ENCODE measurements around the gene VBP1. TPM values are rescaled to one million over a fixed set of nuclear protein-coding genes. Genes with fewer than 3 reads are reported as not detected.

Gene VBP1
- polyA plus RNA-seq, 1 donor (not counting 4 experiments of a cell fraction or from before 2014, with no cell fraction given), result 66.8 TPM

DNA sequence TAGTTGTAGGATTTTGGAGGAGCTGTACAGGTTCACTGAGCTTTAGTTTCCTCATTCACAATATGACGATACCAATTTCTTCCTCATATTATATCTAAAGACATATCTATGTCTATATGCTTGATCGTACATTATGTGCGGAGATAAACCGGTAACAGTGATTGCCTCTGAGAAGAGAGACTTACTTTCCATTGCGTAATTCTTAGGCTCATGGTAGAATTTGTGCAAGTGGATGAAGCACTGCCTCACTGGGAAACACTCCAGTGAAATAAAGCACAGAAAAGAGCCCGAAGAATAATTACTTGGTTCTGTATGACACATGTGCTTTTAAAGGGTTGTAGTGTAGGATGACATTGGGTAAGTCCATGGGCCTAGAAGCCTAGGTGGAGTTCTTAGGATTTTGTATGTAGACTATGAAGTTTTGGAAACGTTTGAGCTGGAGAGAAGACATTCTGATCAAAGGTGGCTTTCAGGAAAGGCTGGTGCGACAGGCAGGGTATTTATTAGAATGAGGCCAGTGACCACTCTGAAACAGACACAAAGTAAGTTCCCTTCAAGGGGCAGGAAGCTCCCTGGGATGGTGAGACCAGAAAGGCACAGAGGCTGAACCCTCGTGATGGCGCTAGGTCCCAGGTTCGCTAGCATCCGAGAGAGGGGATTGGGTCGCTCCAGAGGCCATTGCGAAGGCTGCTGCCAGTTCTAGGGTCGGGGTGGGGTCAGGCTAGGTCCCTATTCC is 649 bp upstream of the VBP1 start:
- Histone ChIP-seq H3K4me3 (ENCODE audit: control insufficient read depth in 2 of 3, extremely low read depth in 1 of 3, insufficient read depth in 2 of 3, low read depth in 1 of 3, low read length in 3 of 3) (peak overlapping the region; percentile 57 to 80 (median 77)), H3K9me1 (ENCODE audit: control insufficient read depth, extremely low read depth, insufficient read depth, low read length) (no peaks in the 10 kb centered on the region), H3K79me2 (ENCODE audit: control insufficient read depth, insufficient read depth, low read length) (peaks cover 25% of the 10 kb centered on the region), H3K9ac (ENCODE audit: control insufficient read depth, extremely low read depth, insufficient read depth, low read length) (peak overlapping the region; percentile 76), H3K27me3 (ENCODE audit: control insufficient read depth, extremely low read depth, insufficient read depth, low read length) (no peaks in the 10 kb centered on the region), H3K4me2 (ENCODE audit: control insufficient read depth, extremely low read depth, insufficient read depth, low read depth, low read length) (peak overlapping the region; percentile 84), H3K4me1 (ENCODE audit: control insufficient read depth, extremely low read depth, insufficient read depth, low read length) (peaks cover 4% of the 10 kb centered on the region), H4K20me1 (ENCODE audit: control insufficient read depth, extremely low read depth, insufficient read depth, low read length) (no peaks in the 10 kb centered on the region), H3K9me3 (ENCODE audit: control insufficient read depth, low read depth, low read length) (no peaks in the 10 kb centered on the region), H2AFZ (ENCODE audit: control insufficient read depth, low read length) (peak overlapping the region; percentile 89), H3K36me3 (ENCODE audit: control insufficient read depth in 2 of 2, extremely low read depth in 1 of 2, insufficient read depth in 2 of 2, low read length in 2 of 2) (no peaks in the 10 kb centered on the region), H3K27ac (ENCODE audit: control insufficient read depth, insufficient read depth, low read length) (peak overlapping the region; percentile 59)
- TF ChIP-seq EZH2 (IDR thresholded peaks at IDR 0.05; ENCODE audit: low read length), result no peak
- TF ChIP-seq, protein P1, sequence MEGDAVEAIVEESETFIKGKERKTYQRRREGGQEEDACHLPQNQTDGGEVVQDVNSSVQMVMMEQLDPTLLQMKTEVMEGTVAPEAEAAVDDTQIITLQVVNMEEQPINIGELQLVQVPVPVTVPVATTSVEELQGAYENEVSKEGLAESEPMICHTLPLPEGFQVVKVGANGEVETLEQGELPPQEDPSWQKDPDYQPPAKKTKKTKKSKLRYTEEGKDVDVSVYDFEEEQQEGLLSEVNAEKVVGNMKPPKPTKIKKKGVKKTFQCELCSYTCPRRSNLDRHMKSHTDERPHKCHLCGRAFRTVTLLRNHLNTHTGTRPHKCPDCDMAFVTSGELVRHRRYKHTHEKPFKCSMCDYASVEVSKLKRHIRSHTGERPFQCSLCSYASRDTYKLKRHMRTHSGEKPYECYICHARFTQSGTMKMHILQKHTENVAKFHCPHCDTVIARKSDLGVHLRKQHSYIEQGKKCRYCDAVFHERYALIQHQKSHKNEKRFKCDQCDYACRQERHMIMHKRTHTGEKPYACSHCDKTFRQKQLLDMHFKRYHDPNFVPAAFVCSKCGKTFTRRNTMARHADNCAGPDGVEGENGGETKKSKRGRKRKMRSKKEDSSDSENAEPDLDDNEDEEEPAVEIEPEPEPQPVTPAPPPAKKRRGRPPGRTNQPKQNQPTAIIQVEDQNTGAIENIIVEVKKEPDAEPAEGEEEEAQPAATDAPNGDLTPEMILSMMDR (optimal IDR thresholded peaks at IDR 0.05 in 1 of 3, IDR thresholded peaks at IDR 0.05 in 1 of 3, conservative IDR thresholded peaks at IDR 0.05 in 1 of 3; ENCODE audit: extremely low read depth in 1 of 3, insufficient read depth in 2 of 3, low read length in 3 of 3), result no peak
- dilution Hi-C loops (cut with MboI; ENCODE audit: extremely low pct_ligation_motif_present, low sequenced_read_pairs), result no loop called here
- FAIRE-seq, result no peak
- DNase-seq (ENCODE audit: low read depth, low spot score), result no peak

DNA sequence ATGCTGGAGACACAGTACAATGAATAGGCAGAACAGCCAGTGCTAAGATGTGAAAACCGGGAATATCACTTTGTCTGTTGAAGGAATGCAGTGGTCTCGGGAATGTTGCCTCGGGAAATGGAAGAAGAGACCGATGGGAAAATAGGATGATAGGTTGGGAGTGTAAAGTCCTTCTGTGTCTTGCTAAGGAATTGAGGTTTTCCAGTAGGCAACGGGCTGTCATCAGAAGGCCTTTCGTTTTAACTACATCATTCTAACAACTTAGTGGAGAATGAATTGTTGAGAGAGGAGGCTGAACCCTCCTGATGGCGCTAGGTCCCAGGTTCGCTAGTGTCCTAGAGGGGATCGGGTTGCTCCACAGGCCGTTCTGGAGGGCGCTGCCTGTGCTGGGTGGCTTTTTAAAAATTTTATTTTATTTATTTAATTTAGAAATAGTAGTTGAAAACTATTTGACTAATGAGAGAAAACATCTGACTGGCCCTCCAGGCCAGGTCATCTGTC is 730 bp downstream of the VBP1 start:
- Histone ChIP-seq H3K27ac (ENCODE audit: control insufficient read depth, insufficient read depth, low read length) (peak overlapping the region; percentile 42), H3K27me3 (ENCODE audit: control insufficient read depth, extremely low read depth, insufficient read depth, low read length) (no peaks in the 10 kb centered on the region), H3K36me3 (ENCODE audit: control insufficient read depth in 2 of 2, extremely low read depth in 1 of 2, insufficient read depth in 2 of 2, low read length in 2 of 2) (no peaks in the 10 kb centered on the region), H3K9me1 (ENCODE audit: control insufficient read depth, extremely low read depth, insufficient read depth, low read length) (no peaks in the 10 kb centered on the region), H3K9ac (ENCODE audit: control insufficient read depth, extremely low read depth, insufficient read depth, low read length) (peak overlapping the region; percentile 76), H4K20me1 (ENCODE audit: control insufficient read depth, extremely low read depth, insufficient read depth, low read length) (no peaks in the 10 kb centered on the region), H3K4me3 (ENCODE audit: control insufficient read depth in 2 of 3, extremely low read depth in 1 of 3, insufficient read depth in 2 of 3, low read depth in 1 of 3, low read length in 3 of 3) (peak overlapping the region; percentile 57 to 78 (median 77)), H2AFZ (ENCODE audit: control insufficient read depth, low read length) (no peak overlapping the region), H3K4me1 (ENCODE audit: control insufficient read depth, extremely low read depth, insufficient read depth, low read length) (peaks cover 4% of the 10 kb centered on the region), H3K79me2 (ENCODE audit: control insufficient read depth, insufficient read depth, low read length) (peaks cover 27% of the 10 kb centered on the region), H3K9me3 (ENCODE audit: control insufficient read depth, low read depth, low read length) (no peaks in the 10 kb centered on the region), H3K4me2 (ENCODE audit: control insufficient read depth, extremely low read depth, insufficient read depth, low read depth, low read length) (peak overlapping the region; percentile 65)
- FAIRE-seq (no peak), DNase-seq (ENCODE audit: low read depth, low spot score) (no peak)
- dilution Hi-C loops (cut with MboI; ENCODE audit: extremely low pct_ligation_motif_present, low sequenced_read_pairs), result no loop called here
- TF ChIP-seq EZH2 (IDR thresholded peaks at IDR 0.05; ENCODE audit: low read length), result no peak
- TF ChIP-seq, protein P1 (optimal IDR thresholded peaks at IDR 0.05 in 1 of 3, IDR thresholded peaks at IDR 0.05 in 1 of 3, conservative IDR thresholded peaks at IDR 0.05 in 1 of 3; ENCODE audit: extremely low read depth in 1 of 3, insufficient read depth in 2 of 3, low read length in 3 of 3), result no peak

Data from keratinocyte (primary cell).